OCI-LY3 (cell line): ENCODE results near the gene OTOP2.

Experiments
- H2AFZ ChIP-seq: fragments of 200-600, 300-600 bp; shearing (Covaris generic); 2 replicates; pipeline ENCODE4 v1.6.0; 2014; ENCODE audit warnings: antibody characterized with exemption, low read depth, low read length
- H3K27ac ChIP-seq: fragments of 200-600, 300-600 bp; sonication (generic); 2 replicates; pipeline ENCODE4 v1.5.1; 2014; ENCODE audit warnings: mild to moderate bottlenecking, low read length, moderate library complexity, mixed read lengths
- H3K27me3 ChIP-seq: fragments of 200-600, 300-600 bp; sonication (generic); 2 replicates; pipeline ENCODE4 v1.6.1; 2014; ENCODE audit warnings: low read depth, low read length, mixed read lengths
- H3K36me3 ChIP-seq: fragments of 200-600, 300-600 bp; sonication (generic); replicated peaks from 2 replicates; pipeline ENCODE3; 2014; ENCODE audit warnings: low read depth, low read length, mixed read lengths
- H3K4me1 ChIP-seq: fragments of 300-600, 200-600 bp; sonication (generic); 2 replicates; pipeline ENCODE4 v1.6.1; 2014; ENCODE audit warnings: low read length, mixed read lengths
- H3K4me2 ChIP-seq: fragments of 200-600, 300-600 bp; sonication (generic); 2 replicates; pipeline ENCODE4 v1.6.1; 2014; ENCODE audit warnings: low read length, mixed read lengths
- H3K4me3 ChIP-seq: fragments of 300-600, 200-600 bp; sonication (generic); 2 replicates; pipeline ENCODE4 v1.5.1; 2014; ENCODE audit warnings: antibody characterized with exemption, mild to moderate bottlenecking, low read length, moderate library complexity
- H3K79me2 ChIP-seq: fragments of 300-600, 200-600 bp; shearing (Covaris generic); 2 replicates; pipeline ENCODE4 v1.6.1; 2014; ENCODE audit warnings: mild to moderate bottlenecking, low read length, mixed read lengths
- H3K9ac ChIP-seq: fragments of 300-600, 200-600 bp; shearing (Covaris generic); 2 replicates; pipeline ENCODE4 v1.6.0; 2014; ENCODE audit warnings: mild to moderate bottlenecking, low read length, moderate library complexity
- H3K9me3 ChIP-seq: fragments of 200-600, 300-600 bp; shearing (Covaris generic); 2 replicates; pipeline ENCODE4 v1.6.1; 2014; ENCODE audit warnings: low read length, mixed read lengths; ENCODE audit not compliant: insufficient read depth
- H4K20me1 ChIP-seq: fragments of 200-600, 300-600 bp; sonication (generic); 2 replicates; pipeline ENCODE4 v1.6.1; 2016; ENCODE audit warnings: low read length, mixed read lengths; ENCODE audit not compliant: insufficient read depth
- CTCF ChIP-seq: fragments of 200-600, 300-600 bp; sonication (generic); IDR thresholded peaks from 2 replicates; pipeline ENCODE4 v1.5.1; 2014; ENCODE audit warnings: antibody characterized with exemption, low read length, low read depth
- EZH2phosphoT487 ChIP-seq: fragments of 200-600 bp; shearing (Covaris generic); IDR thresholded peaks from 2 replicates; pipeline ENCODE4 v1.6.1; 2018; ENCODE audit warnings: antibody characterized with exemption, mixed run types, low read depth

OTOP2 gene

DNA sequence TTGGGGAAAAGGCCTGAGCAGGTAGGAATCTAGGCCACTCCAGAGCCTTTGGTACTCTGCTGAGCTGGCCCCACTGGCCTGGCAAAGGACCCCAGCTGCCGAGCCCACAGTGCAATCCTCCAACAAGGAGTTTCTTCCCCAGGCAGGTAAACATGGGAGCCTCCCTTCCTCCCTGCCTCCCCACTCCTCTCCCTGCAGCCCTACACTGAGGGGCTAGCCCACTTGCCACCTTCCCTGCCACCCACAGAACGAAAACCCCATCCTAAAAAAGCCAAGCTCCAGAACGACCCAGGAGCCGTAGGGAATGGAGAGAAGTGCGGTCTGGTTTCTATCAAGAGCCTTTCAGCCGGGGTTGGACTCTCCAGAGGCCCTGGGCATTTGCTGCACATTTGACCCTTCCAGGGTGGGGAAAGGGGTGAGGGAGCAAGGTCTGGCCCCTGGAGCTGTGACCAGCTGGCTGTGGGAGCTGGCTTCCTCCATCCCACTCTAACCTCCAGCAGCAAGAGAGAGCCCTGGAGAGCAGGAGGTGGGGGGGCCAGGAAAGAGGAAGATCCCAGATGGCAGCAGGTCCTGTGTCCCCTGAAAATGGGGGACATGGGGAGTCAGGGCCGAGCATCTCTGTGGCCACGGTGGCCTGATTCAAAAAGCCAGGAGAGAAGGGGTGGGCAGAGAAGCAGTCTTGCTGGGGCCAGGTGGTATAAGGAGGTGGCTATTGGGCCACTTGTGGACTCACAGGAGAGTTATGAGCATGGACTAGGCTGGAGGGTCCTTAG, 47.2 kb downstream of the OTOP2 start:
- Histone ChIP-seq H3K27me3 (peaks cover 24% of the 10 kb centered on the region), H3K79me2 (no peaks in the 10 kb centered on the region), H3K27ac (no peak overlapping the region), H3K4me3 (no peak overlapping the region), H3K36me3 (no peaks in the 10 kb centered on the region), H3K9me3 (no peaks in the 10 kb centered on the region), H4K20me1 (no peaks in the 10 kb centered on the region), H3K4me2 (no peak overlapping the region), H2AFZ (no peak overlapping the region), H3K9ac (no peak overlapping the region), H3K4me1 (peaks cover 4% of the 10 kb centered on the region; the same call in 1 of the 2 replicates)
- no peak for TF ChIP-seq EZH2phosphoT487
- no peak for TF ChIP-seq CTCF

GRCh38 chr17:74971842-74972106, 47.7 kb downstream of the OTOP2 start:
- Histone ChIP-seq H3K36me3 (no peaks in the 10 kb centered on the region), H3K79me2 (no peaks in the 10 kb centered on the region), H4K20me1 (no peaks in the 10 kb centered on the region), H2AFZ (no peak overlapping the region), H3K9ac (no peak overlapping the region), H3K9me3 (no peaks in the 10 kb centered on the region), H3K4me2 (peak overlapping the region; percentile 71), H3K4me3 (peak overlapping the region; percentile 77), H3K27ac (no peak overlapping the region), H3K4me1 (peaks cover 4% of the 10 kb centered on the region; the same call in 1 of the 2 replicates), H3K27me3 (peaks cover 24% of the 10 kb centered on the region)
- TF ChIP-seq CTCF (no peak), EZH2phosphoT487 (no peak)

DNA sequence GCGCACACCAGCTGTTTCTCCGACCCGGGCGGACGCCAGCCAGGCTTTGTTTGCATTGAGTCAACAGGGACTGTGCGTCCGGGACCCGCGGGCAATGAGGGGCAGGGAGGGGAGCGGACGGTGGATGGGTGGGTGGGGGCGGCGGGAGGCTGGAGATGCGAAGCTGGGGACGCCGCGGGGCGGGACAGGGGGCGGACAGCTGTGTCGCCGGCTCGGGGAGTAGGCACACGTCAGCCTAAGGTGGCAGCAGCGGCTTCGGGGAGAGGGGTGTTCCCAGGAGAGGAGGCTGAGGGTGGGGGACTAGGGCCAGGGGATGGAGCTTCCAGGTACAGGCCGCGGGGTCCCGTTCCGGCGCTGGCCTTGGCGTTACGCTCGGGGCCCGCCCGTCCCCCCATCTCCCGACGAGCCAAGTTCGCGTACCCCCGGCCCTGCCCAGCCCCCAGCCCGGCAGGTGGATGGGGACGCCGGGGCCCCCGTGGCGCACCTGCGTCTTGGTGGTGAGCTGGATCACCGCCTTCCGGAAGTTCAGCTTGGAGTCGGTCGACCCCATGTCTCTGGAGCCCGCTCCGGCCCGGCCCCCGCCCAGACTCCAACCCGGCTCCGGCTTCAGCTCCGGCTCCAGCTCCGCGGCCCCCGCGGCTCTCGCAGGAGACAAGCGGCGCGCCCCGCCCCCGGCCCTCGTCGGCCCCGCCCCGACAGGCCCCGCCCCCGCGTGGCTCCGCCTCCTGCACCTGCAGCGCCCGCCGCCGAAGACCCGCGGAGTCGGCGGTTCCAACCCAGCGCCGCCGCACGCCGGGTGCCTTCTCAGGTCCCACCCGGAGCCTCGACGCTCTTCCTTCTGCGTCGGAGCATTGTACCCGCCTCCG, 48.3 kb downstream of the OTOP2 start, which contains the start of gene HID1:
HID1 (minus strand) TSS at position 653 of the 866 bp plus-strand sequence; CDS start at position 550, 103 bp downstream.
- Histone ChIP-seq H3K4me3 (peak within 1 kb of the TSS; percentile 77), H3K27me3 (peaks cover 24% of the 10 kb centered on the region), H2AFZ (no peak within 1 kb of the TSS), H3K27ac (no peak within 1 kb of the TSS), H3K4me2 (peak within 1 kb of the TSS; percentile 71), H3K36me3 (no peaks in the 10 kb centered on the region), H3K9me3 (no peaks in the 10 kb centered on the region), H3K79me2 (no peaks in the 10 kb centered on the region), H3K4me1 (peaks cover 4% of the 10 kb centered on the region; the same call in 1 of the 2 replicates), H4K20me1 (no peaks in the 10 kb centered on the region), H3K9ac (peak within 1 kb of the TSS; percentile 38; the same call in 1 of the 2 replicates)
- TF ChIP-seq EZH2phosphoT487 (no peak), CTCF (no peak)

DNA sequence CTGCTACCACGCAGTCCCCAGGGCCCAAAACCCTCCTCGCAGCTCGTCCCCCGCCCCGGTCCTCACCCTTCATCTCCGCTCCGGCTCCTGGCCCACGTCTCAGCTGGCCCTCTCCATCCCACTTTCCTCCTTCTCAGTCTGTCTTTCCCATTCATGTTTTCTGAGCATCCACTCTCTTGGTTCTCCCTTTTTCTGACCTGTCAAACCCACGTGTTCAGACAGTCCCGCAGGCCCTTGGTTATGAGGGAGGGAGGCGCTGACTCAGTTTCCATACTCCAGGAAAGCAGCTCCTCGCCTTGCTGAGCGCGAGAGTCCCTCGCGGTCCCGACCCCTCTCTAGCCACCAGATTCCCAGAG, 48.9 kb downstream of the OTOP2 start:
- Histone ChIP-seq H3K9me3 (no peaks in the 10 kb centered on the region), H3K36me3 (no peaks in the 10 kb centered on the region), H3K4me2 (peak overlapping the region; percentile 71), H3K27ac (no peak overlapping the region), H3K4me3 (peak overlapping the region; percentile 77), H3K9ac (no peak overlapping the region), H2AFZ (no peak overlapping the region), H3K79me2 (no peaks in the 10 kb centered on the region), H3K4me1 (peaks cover 4% of the 10 kb centered on the region; the same call in 1 of the 2 replicates), H3K27me3 (peaks cover 24% of the 10 kb centered on the region), H4K20me1 (no peaks in the 10 kb centered on the region)
- no peak for TF ChIP-seq EZH2phosphoT487
- TF ChIP-seq CTCF, result no peak
